ENCODE results near the gene KRTAP13-1. TPM values are rescaled to one million over a fixed set of nuclear protein-coding genes. Genes with fewer than 3 reads are reported as not detected.

KRTAP13-1 gene
- total and polyA plus RNA-seq, 2 of the 4 experiments (the other 2 are of a cell fraction), result not detected

DNA sequence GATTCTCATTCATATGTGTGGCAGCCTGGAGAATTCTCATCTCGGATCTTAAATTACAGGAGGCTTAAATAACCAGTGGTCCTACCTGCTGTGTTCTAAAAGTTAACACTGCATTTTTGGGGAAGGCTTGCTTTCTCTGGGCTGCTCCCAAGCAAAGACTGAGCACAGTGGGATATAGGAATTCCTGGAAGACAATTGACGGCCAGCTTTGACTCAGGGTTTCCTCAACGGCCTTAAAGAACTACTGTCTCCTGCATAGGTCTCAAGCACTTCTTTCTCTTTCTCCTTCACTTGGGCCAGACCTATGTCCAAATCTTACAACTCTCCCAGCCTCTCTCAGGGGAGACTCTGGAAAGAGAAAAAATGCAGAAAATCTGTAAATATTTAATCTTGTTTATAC is 30.9 kb downstream of the KRTAP13-1 start:
- Histone ChIP-seq H3K79me1 (ENCODE audit: low read depth in 1 of 2, low read length in 2 of 2) (no peaks in the 10 kb centered on the region), H3K9me3 (ENCODE audit: control insufficient read depth, insufficient read depth, low read length) (peaks cover 9% of the 10 kb centered on the region), H2AFZ (replicated peaks; ENCODE audit: low read length, poor library complexity) (no peak overlapping the region), H3K4ac (ENCODE audit: low read depth, low read length) (no peak overlapping the region), H3K36me3 (ENCODE audit: control insufficient read depth, insufficient read depth, low read length) (no peaks in the 10 kb centered on the region), H2BK20ac (ENCODE audit: low read depth, low read length) (no peak overlapping the region), H4K8ac (ENCODE audit: low read depth in 2 of 2, low read length in 2 of 2) (no peak overlapping the region), H3K27me3 (ENCODE audit: control insufficient read depth, insufficient read depth, low read length) (no peaks in the 10 kb centered on the region), H3K18ac (ENCODE audit: low read depth, low read length) (no peak overlapping the region), H2AK5ac (ENCODE audit: low read depth, low read length) (no peak overlapping the region), H3K9me1 (ENCODE audit: insufficient read depth, low read length) (no peaks in the 10 kb centered on the region), H2BK15ac (ENCODE audit: low read depth, low read length) (no peak overlapping the region), H3K14ac (replicated peaks; ENCODE audit: low read depth, low read length) (no peak overlapping the region), H3K4me1 (ENCODE audit: control insufficient read depth, insufficient read depth, low read length) (no peaks in the 10 kb centered on the region), H3K23ac (ENCODE audit: low read depth, low read length) (no peak overlapping the region), H2BK5ac (ENCODE audit: low read depth, low read length, poor library complexity, severe bottlenecking) (no peak overlapping the region), H4K91ac (ENCODE audit: insufficient read depth, low read depth, low read length) (no peak overlapping the region), H2BK120ac (ENCODE audit: low read depth, low read length) (no peak overlapping the region), H3K4me2 (ENCODE audit: low read depth, low read length) (no peak overlapping the region), H4K5ac (ENCODE audit: low read depth, low read length) (no peak overlapping the region), H3K56ac (ENCODE audit: extremely low read depth, insufficient read depth, low read length) (no peak overlapping the region), H3K27ac (ENCODE audit: insufficient read depth, low read length) (no peak overlapping the region), H3K4me3 (ENCODE audit: insufficient read depth, low read depth, low read length) (no peak overlapping the region), H2AK9ac (replicated peaks; ENCODE audit: low read depth, low read length, poor library complexity) (no peak overlapping the region), H3K9ac (ENCODE audit: low read depth, low read length) (no peak overlapping the region), H4K20me1 (ENCODE audit: insufficient read depth, low read length) (no peaks in the 10 kb centered on the region)
- no CpG with 5 or more reads among the region's 3 CpGs for WGBS, 2 experiments (ENCODE audit: extremely low coverage in 2 of 2, insufficient read length in 1 of 2)
- ChIA-PET CTCF (no interaction called here), POLR2A (ENCODE audit: unreplicated experiment) (no interaction called here)
- in situ Hi-C loops (cut with MboI; ENCODE audit: low sequenced_read_pairs) (no loop called here), dilution Hi-C loops (cut with HindIII; ENCODE audit: low sequenced_read_pairs, unreplicated experiment) (no loop called here), intact Hi-C loops (cut with micrococcal nuclease) (no loop called here)
- no peak for ATAC-seq (ENCODE audit: low read depth)
- no peak for DNase-seq
- no TSS peak for BruUV-seq (replicated peaks)
- TF ChIP-seq SMC3 (IDR thresholded peaks at IDR 0.05; ENCODE audit: low read depth, low read length) (no peak), BHLHE40 (IDR thresholded peaks at IDR 0.05; ENCODE audit: low read depth, low read length) (no peak), MAFK (IDR thresholded peaks at IDR 0.05; ENCODE audit: low read depth, low read length) (no peak)
- TF ChIP-seq, protein P1, sequence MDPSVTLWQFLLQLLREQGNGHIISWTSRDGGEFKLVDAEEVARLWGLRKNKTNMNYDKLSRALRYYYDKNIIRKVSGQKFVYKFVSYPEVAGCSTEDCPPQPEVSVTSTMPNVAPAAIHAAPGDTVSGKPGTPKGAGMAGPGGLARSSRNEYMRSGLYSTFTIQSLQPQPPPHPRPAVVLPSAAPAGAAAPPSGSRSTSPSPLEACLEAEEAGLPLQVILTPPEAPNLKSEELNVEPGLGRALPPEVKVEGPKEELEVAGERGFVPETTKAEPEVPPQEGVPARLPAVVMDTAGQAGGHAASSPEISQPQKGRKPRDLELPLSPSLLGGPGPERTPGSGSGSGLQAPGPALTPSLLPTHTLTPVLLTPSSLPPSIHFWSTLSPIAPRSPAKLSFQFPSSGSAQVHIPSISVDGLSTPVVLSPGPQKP (IDR thresholded peaks at IDR 0.05; ENCODE audit: borderline replicate concordance, low read depth, low read length), result no peak
